Measurements from ENCODE around the gene SEMA4C.

GRCh38 chr2:96895746-96896651 is 26.1 kb upstream of the SEMA4C start:
- no peak for TF ChIP-seq CTCF (optimal IDR thresholded peaks at IDR 0.05 in 1 of 3, IDR thresholded peaks at IDR 0.05 in 1 of 3, conservative IDR thresholded peaks at IDR 0.05 in 1 of 3; ENCODE audit: extremely low read depth in 1 of 3, insufficient read depth in 2 of 3, low read length in 3 of 3)
- no peak for TF ChIP-seq EZH2 (IDR thresholded peaks at IDR 0.05; ENCODE audit: low read length)
